GM18520 (cell line): ENCODE data around the gene MCCC2.
A peak's percentile ranks its signal among the peaks of the same experiment; 100 is the strongest.
"Not testable (repeated sequence)": the region's sequence is repeated elsewhere in the genome, so short reads cannot be mapped to it uniquely, and the experiment has no call there.

Experiments
- ATAC-seq: cut with Tn5 transposase; IDR thresholded peaks from one replicate; pipeline ENCODE4 v1.9.1; 2021; ENCODE audit not compliant: unreplicated experiment

Gene MCCC2

DNA sequence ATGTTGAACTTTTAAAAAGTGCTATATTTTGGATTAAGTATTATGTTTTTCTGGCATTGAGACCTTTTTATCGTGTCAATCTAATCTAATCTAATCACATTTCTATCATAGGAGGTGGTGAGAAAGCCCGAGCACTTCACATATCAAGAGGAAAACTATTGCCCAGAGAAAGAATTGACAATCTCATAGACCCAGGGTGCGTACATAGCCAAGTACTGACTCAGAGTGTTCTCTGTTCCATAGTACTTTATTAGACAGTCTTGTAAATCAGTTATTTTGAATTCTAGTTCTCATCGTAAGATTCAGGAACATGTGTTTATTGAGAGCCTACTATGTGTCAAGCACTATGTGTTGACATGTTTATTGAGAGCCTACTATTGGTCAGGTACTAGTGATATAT, 9.0 kb downstream of the MCCC2 start:
- no peak for ATAC-seq

DNA sequence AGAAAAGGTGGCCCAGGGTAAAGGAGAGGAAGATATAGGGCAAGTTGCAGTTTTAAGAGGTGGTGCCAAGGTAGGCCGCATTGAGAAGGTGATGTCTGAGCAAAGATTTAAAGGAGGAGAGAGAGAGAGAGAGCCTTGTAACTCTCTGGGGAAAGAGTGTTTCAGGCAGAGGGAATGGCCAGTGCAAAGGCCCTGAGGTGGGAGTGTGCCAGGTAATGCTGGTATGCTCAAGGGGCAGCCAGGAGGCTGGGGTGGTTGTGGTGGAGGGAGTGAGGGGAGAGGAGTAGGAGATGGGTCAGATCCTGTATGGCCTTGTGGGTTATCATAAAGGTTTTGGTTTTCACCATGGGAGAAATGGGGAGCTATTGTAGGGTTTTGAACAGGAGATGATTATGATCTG, 9.9 kb downstream of the MCCC2 start:
- no peak for ATAC-seq

DNA sequence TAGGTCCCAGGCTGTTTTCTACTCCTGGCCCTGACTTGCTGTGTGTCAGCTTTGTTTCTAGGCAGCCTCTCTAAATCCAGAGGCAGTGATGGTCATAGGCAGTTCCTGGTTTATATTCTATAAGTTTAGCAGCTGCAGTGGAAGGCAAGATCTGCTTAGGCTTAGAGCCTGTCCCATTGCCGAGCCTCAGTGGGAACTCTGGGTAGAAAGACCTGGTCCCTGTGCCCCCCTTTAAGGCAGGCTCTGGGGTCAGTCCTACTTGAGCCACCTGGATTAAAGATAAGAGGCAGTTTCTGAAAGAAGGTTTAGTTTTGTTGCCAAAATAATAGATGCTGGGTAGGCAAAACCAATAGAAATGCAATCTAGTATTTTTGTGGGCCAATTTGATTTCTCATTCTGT, 13.6 kb downstream of the MCCC2 start:
- no peak for ATAC-seq

DNA sequence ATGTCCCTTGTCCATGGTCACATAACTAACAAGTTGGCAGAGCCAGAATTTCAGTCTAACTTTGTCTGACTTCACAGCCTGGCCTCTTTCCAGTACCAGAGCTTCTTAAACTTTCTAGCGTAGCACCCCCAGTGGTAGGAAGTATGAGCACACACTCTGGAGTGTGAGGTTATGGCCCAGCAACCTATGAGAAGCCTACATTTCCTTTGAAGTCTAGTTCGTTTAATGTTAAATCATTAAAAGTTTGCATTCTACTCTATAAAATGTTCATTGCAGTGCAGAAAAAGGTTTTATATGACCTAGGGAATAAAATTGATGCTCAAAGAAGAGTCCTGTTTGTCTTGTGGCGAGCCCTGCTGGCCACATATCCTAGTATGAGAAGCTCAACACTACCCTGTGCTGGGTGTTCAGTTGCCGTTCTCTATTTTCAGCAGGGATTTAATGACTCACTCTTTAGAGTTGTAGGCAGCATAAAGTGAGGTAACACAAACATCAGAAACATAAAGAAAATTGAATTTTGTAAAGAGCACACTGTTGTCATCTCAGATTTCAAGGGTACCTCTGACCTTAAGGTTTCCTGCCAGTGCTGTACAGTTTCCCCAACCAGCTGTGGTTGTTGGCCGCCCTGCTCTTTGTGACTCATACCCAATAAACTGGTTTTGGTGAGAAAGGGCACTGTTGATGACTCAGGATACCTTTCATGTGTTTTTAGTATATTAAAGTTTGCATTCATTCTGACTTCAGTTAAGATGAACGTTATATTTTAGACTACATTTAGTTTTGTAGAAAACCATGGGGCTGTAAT, 14.3 kb downstream of the MCCC2 start:
- peak; percentile 74 for ATAC-seq

DNA sequence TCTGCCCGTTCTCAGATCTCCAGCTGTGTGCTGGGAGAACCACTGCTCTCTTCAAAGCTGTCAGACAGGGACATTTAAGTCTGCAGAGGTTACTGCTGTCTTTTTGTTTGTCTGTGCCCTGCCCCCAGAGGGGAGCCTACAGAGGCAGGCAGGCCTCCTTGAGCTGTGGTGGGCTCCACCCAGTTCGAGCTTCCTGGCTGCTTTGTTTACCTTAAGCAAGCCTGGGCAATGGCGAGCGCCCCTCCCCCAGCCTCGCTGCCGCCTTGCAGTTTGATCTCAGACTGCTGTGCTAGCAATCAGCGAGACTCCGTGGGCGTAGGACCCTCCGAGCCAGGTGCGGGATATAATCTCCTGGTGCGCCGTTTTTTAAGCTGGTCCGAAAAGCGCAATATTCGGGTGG, 22.8 kb downstream of the MCCC2 start:
- ATAC-seq, result not testable (repeated sequence)

DNA sequence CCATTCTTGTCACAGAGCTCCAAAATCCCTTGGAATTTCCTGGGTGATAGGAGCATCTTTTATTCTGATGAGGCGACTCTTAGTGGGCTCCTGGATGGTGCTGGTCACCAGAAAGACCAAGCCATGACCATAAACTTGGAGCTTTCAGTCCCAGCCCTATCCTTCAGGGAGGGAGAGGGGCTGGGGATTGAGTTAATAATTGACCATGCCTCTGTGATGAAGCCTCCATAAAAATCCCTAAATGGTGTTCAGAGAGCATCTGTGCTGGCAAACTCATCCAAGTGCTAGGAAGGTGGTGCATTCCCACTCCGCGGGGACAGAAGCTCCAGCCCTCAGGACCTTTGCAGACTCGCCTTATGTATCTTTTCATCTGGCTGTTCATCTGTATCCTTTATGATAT, 28.7 kb downstream of the MCCC2 start:
- no peak for ATAC-seq

DNA sequence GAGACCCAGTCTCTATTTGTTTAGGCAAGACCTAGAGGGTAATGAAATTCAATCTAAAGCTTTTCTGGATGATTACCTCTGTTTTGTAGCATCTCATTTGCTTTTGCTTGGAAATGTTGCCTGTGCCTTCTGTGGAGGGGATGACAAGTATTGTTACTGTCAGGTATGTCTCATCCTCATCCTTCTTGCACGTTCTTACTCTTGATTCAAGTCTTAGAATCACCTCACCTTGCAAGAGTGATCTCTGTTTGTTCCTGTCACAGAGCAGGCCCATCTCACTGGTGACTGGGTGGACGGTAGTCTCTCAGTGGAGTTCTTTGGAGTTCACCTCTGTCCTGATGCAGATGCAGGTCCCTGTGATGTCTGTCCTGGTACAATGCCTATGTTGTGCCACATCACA, 33.5 kb downstream of the MCCC2 start:
- ATAC-seq, result no peak

DNA sequence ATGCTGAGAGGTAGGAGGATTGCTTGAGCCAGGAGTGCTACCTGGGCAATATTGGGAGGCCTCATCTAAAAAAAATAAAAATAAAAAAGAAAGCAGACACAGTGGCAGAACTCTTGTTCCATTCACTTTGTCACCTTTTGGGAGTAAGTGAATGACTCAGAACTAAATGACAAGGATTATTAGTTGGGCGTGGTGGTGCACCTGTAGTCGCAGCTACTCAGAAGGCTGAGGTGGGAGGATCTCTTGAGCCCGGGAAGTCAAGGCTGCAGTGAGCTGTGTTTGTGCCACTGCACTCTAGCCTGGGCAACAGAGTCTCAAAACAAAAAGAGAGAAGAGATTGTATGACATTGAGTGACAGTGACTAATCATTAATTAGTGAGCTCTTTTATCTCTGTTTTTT, 34.1 kb downstream of the MCCC2 start:
- ATAC-seq, result no peak

DNA sequence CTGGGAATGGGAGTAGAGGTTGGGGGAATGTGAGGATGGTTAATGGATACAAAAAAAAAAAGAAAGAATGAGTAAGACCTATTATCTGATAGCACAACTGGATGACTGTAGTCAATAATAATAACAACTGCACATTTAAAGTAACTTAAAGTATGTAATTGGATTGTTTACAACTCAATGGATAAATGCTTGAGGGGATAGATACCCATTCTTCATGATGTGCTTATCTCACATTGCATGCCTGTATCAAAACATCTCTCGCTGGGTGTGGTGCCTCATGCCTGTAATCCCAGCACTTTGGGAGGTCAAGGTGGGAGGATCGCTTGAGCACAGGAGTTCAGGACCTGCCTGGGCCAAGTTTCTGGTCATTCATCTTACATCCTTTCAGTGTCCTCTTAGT, 34.6 kb downstream of the MCCC2 start:
- no peak for ATAC-seq

DNA sequence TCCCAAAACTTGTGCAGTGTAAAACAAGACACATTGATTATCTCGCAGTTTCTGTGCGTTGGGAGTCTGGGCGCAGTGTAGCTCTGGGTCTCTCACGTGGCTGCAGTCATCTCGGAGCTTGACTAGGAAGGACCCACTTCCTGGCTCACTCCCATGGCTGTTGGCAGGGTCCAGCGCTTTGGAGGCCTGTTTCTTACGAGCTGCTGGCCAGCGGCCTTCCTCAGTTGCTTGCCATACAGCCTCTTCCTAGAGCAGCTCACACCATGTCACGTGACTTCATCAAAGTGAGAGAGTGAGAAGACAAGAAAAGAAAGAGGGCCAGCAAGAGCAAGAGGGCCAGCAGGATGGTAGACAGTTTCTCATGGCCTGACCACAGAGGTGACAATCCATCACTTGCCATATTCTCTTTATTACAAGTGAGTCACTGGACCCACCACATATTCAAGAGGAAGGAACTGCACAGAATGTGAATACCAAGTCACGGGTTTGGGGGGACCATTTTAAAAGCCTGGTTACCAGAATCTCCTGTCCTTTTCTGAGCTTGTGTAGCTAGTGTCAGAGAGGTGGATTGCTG, 36.2 kb downstream of the MCCC2 start:
- ATAC-seq, result no peak

DNA sequence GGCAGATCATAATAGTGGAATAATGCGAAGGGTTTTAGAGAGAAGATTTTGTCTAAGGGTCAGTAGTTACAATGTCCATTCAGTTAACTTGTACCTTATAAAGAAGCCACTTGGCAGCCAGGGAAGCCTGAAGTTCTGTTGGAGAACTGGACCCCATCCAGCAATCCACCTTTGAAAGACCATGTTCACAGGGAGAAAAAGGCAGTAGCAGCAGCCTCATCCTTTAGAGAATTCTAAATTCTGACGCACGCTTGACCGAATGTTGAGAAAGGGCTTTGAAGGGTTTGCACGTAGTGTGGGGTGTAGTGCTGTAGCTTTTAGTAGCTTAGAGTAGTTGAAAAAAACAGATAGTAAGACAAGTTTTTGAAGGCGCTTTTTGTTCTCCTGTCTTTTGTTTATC, 42.8 kb downstream of the MCCC2 start:
- no peak for ATAC-seq

DNA sequence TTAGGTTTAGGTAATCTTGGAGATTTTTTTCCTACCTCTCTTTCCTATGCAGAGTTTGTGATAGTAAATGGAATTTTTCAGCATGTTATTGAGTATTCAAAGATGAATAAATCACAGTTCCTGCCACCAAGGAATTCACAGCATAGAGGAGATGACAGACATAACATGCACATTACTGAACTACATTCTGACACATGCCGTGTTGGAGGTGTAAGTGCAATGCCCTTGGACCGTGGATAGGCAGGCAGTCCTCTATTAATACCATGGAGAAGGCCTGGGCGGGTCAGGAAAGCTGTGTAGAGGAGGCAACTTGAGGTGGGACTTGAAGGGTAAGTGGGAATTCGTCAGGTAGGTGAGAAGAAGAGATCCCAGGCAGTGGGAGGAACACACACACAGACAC, 43.9 kb downstream of the MCCC2 start:
- no peak for ATAC-seq

DNA sequence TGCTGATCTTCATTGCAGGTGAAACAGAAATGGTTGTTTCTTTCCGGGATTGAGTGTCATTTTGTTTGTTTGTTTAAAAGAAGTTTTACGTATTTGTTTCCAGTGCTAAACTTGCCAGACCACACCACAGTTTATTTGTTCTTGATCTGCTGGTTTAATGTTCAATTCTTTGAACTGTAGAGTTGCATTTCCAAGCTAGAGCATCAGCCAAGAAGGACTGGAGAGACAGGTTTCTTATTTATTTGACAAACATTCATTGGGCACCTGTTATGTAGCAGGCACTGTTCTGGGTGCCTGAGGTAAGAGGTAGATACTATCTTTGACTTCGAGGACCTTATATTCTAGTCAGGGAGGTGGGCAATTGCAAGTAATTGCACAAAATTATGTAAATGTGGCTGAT, 45.0 kb downstream of the MCCC2 start:
- ATAC-seq, result no peak

DNA sequence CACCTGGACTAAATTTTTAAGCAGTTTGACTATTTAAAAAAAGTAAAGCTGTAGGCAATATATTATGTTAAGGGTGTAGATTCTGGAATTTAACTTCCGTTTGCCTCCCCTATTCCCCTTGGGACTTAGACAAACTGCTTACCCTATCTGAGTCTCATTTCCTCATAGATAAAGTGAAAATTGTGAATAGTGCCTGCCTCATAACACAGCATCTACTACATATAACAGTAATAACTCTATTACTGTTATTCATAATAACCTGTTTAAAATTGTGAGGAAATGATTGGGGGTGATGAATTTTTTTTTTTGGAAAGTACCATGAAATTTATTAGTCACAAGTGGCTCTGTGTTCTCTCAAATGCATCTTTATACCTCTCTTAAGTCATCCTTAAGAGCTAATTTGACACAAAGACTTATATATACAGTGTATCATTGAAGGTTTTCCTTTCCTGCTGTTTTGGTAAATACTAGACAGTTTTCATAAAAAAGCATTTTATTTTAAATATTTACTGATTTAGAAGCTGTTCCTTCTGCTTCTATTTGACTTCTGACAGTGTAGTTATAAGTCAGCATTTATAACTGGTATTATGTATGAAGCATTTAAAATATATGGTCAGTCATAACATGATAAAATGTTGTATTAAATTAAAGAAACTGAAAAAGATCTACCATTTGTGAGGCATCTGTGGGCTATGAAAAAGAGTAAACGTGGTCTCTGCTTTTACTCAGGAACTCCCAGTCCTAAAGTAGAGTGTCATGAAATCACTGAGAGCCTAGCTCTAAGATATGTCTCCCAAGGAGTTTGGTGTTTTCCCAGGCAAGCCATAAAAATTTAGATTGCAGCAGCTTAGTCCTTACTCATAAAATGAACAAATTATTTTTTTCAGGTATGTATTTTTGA, 46.4 kb downstream of the MCCC2 start:
- peak; percentile 68 for ATAC-seq

DNA sequence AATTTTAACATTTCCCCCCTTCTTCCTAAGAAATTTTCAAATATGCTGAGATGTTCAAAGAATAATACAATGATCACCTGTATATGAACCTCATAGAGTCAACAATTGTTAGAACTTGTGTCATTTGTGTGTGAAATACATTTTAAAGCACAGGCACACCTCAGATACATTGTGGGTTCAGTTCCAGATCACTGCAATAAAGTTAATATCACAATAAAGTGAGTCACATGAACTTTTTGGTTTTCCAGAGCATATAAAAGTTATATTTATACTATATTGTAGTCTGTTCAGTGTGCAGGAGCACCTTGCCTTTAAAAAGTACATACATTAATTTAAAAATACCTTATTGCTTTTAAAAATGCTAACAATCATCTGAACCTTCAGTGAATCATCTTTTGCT, 50.0 kb downstream of the MCCC2 start:
- no peak for ATAC-seq

DNA sequence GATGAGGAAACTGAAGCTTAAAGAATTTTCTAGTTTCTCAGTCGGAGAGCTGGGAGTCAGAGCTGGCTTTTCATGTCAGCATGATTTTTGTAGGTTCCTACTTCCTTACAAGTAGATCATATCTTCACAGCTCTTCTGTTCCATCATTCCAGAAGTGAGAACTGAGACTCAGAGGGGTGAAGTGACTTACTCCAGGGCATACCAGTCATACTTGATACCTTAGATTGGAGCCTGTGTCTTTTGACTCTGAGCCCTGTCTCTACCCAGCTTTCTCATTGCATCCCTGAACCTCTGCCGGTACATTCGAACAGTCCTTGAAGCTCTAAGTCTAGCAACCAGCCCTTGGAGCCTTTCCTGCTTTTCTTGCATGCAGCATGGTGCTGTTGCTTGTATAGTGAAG, 53.3 kb downstream of the MCCC2 start:
- no peak for ATAC-seq

DNA sequence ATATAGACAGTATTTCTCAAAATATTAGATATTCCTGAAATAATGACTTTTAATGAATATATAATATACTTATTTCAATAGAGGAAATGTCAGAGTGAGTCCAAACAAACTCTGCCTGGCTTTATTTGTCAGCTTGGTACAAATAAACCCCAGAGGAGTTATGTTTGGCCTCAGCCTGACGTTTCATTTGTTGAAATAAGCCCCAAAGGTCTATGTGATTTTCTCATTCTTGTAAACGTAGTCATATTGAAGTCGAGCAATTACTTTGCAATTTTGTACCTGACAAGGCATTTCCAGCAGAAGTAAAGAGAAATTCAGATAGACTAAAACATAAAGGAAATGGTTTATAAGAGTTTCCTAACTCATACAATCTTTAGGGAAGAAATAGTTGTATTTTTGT, 57.9 kb downstream of the MCCC2 start:
- ATAC-seq, result no peak

DNA sequence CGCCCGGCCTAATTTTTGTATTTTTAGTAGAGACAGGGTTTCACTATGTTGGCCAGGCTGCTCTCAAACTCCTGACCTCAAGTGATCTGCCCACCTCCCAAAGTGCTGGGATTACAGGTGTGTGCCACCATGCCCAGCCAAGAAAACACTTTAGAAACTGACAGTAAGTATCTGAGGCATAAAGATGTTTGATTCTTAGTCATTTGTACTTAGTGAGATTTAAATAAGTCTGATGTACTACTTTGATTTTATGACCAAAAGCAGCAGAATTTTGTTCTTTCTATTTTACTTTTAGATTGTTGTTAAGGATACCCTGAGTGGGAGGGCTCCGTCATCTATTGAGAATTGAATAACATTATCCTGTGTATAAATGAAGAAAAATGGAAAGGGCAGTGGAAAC, 63.8 kb downstream of the MCCC2 start:
- ATAC-seq, result not testable (repeated sequence)

DNA sequence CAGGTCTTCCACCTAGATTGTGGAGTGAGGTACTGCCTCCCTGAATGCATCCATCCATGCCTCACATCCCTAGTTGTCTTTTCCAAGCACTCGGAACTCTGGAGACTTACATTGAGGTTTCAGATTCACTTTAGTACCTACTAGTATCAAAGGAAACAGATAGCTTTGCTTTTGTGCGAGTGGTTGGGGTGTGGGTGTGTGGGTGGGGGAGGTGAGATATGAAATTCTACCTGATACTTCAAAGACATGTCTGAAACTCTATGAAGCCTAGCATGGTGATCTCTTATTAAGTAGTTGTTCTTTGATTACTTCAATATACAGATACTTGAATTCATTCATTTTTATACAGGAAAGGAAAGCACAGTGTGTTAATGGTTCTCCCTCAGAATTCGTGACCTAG, 64.4 kb downstream of the MCCC2 start:
- no peak for ATAC-seq

DNA sequence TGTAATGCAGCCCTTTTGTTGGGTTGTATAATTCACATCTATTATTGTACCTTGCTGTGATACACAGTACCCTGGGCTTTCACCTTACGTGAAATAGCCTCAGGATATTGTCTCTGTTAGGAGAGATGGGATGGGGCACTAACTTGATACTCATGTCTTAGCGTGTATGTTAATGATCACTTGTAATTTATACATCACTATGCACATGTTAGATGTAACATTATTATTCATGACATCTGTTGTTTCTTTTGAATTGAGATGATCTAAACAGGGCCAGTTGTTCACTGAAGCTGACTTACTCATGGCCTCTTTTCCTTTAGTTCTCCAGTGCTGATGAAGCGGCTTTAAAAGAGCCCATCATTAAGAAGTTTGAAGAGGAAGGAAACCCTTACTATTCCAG, 65.2 kb downstream of the MCCC2 start:
- no peak for ATAC-seq

DNA sequence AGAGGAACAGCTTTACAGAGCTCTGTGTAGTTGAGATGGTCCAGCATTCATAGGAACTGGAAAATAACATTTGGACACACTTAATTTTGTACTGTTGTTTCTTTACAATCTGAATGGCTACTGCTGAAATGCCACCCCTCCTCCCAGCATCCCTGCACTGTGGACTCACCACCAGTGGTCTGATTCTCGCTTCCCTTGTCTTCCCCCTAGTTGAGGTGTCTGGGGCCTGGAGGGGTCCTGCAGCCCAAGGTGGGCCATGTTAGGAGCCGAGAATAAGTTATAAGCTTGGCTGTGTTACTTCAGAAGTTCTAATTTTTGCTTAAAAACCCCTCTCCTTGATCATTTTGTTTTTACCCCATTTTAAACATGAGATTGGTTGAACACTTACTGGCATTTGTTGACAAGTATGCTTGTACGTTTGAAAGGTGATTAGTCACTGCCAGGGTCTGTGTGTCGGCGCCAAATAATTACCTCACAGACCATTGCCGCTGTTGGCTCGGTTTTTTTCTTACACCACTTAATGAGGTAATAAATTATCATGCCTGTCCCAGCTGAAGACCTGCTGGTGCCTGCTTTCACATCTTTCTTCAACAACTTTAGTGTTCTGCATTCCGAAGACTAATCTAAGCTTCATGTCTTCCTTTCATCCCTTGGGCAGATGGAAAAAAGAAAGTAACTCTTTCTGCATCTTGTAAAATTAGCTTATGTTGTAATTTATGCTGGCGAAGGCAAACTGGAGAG, 65.8 kb downstream of the MCCC2 start:
- ATAC-seq, result no peak
